Measurements from ENCODE around the gene SFXN5. TPM values are rescaled to one million over a fixed set of nuclear protein-coding genes. Genes with fewer than 3 reads are reported as not detected.
"Not testable (repeated sequence)": the region's sequence is repeated elsewhere in the genome, so short reads cannot be mapped to it uniquely, and the experiment has no call there.

The SFXN5 gene
- total RNA-seq = 10 to 100 TPM; 17.9 to 18.1 TPM

- ChIA-PET CTCF (interaction anchor here (1.2 to 1.5 kb wide), 2 partner anchors 105 to 141 kb away, joined by 3 to 7 read pairs; no protein-coding TSS in a partner anchor), POLR2A (interaction anchor here (1.2 to 2.0 kb wide), 2 partner anchors 105 to 162 kb away, joined by 3 to 5 read pairs; partner anchors contain the start of gene PRADC1)
Observed at GRCh38 chr2:73071360-73072128, at the start of gene SFXN5. SFXN5 (minus strand) TSS chr2:73071712; CDS start chr2:73071705, 7 bp downstream.

- CTCF ChIA-PET, POLR2A ChIA-PET: not testable (repeated sequence)
Observed at GRCh38 chr2:73119611-73120239, 48.2 kb upstream of the SFXN5 start.

GRCh38 chr2:73117441-73117840 lies 45.9 kb upstream of the SFXN5 start:
- CTCF ChIA-PET = interaction anchor here (0.9 kb wide), 1 partner anchor 60 kb away, joined by 3 read pairs; no protein-coding TSS in a partner anchor
- POLR2A ChIA-PET = no interaction called here

- ChIA-PET POLR2A (no interaction called here), CTCF (interaction anchor here (0.9 to 1.1 kb wide), 2 partner anchors 61 kb away, joined by 3 read pairs; no protein-coding TSS in a partner anchor)
Observed at GRCh38 chr2:73116182-73116960, 44.9 kb upstream of the SFXN5 start.

GRCh38 chr2:73114273-73114867 lies 42.9 kb upstream of the SFXN5 start:
- POLR2A ChIA-PET = no interaction called here

GRCh38 chr2:73112913-73113854 lies 41.7 kb upstream of the SFXN5 start, which contains the start of gene RAB11FIP5:
RAB11FIP5 (minus strand) TSS chr2:73112948; CDS start chr2:73112777, 171 bp downstream.
- ChIA-PET CTCF (interaction anchor here (0.7 kb wide), 1 partner anchor 43 kb away, joined by 3 read pairs; no protein-coding TSS in a partner anchor), POLR2A (no interaction called here)

More at GRCh38 chr2:73114273-73114867, 42.9 kb upstream of the SFXN5 start:
- CTCF ChIA-PET = interaction anchor here (0.7 kb wide), 1 partner anchor 42 kb away, joined by 3 read pairs; no protein-coding TSS in a partner anchor

GRCh38 chr2:73112026-73112912 lies 40.8 kb upstream of the SFXN5 start:
- ChIA-PET POLR2A (no interaction called here), CTCF (interaction anchor here (0.8 to 0.9 kb wide), 2 partner anchors 65 to 218 kb away, joined by 3 to 4 read pairs; no protein-coding TSS in a partner anchor)

GRCh38 chr2:73111073-73112025 lies 39.8 kb upstream of the SFXN5 start:
- ChIA-PET POLR2A (no interaction called here), CTCF (interaction anchor here (0.8 to 1.4 kb wide), 3 partner anchors 26 to 217 kb away, joined by 3 to 5 read pairs (median 4); no protein-coding TSS in a partner anchor)

GRCh38 chr2:73110168-73111072 lies 38.9 kb upstream of the SFXN5 start:
- ChIA-PET POLR2A (no interaction called here), CTCF (interaction anchor here (0.6 to 1.4 kb wide), 2 partner anchors 12 to 25 kb away, joined by 4 to 5 read pairs; no protein-coding TSS in a partner anchor)

GRCh38 chr2:73109431-73110167 lies 38.1 kb upstream of the SFXN5 start:
- ChIA-PET CTCF (interaction anchor here (0.6 kb wide), 1 partner anchor 11 kb away, joined by 4 read pairs; no protein-coding TSS in a partner anchor), POLR2A (no interaction called here)

- POLR2A ChIA-PET = no interaction called here
- CTCF ChIA-PET = interaction anchor here (0.8 kb wide), 1 partner anchor 22 kb away, joined by 3 read pairs; no protein-coding TSS in a partner anchor
Observed at GRCh38 chr2:73107211-73107926, 35.9 kb upstream of the SFXN5 start.

- POLR2A ChIA-PET = no interaction called here
- CTCF ChIA-PET = interaction anchor here (0.6 kb wide), 1 partner anchor 22 kb away, joined by 3 read pairs; no protein-coding TSS in a partner anchor
Observed at GRCh38 chr2:73106791-73107190, 35.3 kb upstream of the SFXN5 start.

- POLR2A ChIA-PET = no interaction called here
- CTCF ChIA-PET = no interaction called here
Observed at GRCh38 chr2:73105511-73105971, 34.0 kb upstream of the SFXN5 start.

- POLR2A ChIA-PET = no interaction called here
- CTCF ChIA-PET = no interaction called here
Observed at GRCh38 chr2:73104933-73105332, 33.4 kb upstream of the SFXN5 start.

Measured in activated CD8-positive, alpha-beta memory T cell treated with anti-CD3 and anti-CD28 coated beads for 36 hours (primary cell).